ENCODE measurements around the gene SHTN1. TPM values are rescaled to one million over a fixed set of nuclear protein-coding genes. Genes with fewer than 3 reads are reported as not detected.

SHTN1 gene
- 3.9 and 7.1 TPM in 2 replicates for total RNA-seq (2014; rRNA removed; shearing (Covaris generic))
- polyA plus RNA-seq (2015; cell fraction: cytosol; rRNA removed) = 8.1 and 10.1 TPM in 2 replicates
- polyA plus RNA-seq (2015; cell fraction: nucleus; rRNA removed) = 28.5 and 30.5 TPM in 2 replicates

- DNase-seq (ENCODE audit: low read depth) = peak; percentile 67
These were observed at the start of gene SHTN1 for GRCh38 chr10:117005026-117005526. SHTN1 (minus strand) TSS chr10:117005187; CDS start chr10:117005079, 108 bp downstream.

GRCh38 chr10:117053482-117053881 lies 48.5 kb upstream of the SHTN1 start:
- no peak for DNase-seq (ENCODE audit: low read depth)

- no peak for DNase-seq (ENCODE audit: low read depth)
These were observed 43.0 kb upstream of the SHTN1 start for GRCh38 chr10:117047947-117048346.

- DNase-seq (ENCODE audit: low read depth) = no peak
These were observed 11.3 kb upstream of the SHTN1 start for GRCh38 chr10:117016266-117016665.

GRCh38 chr10:117014835-117015234 lies 9.8 kb upstream of the SHTN1 start:
- DNase-seq (ENCODE audit: low read depth) = no peak

- DNase-seq (ENCODE audit: low read depth) = peak; percentile 78
These were observed 2.1 kb upstream of the SHTN1 start for GRCh38 chr10:117007080-117007479.

GRCh38 chr10:117005527-117006055 lies 604 bp upstream of the SHTN1 start:
- no peak for DNase-seq (ENCODE audit: low read depth)

- DNase-seq (ENCODE audit: low read depth) = peak; percentile 75
These were observed 561 bp downstream of the SHTN1 start for GRCh38 chr10:117004227-117005025.

GRCh38 chr10:117003336-117003735 lies 1.7 kb downstream of the SHTN1 start:
- no peak for DNase-seq (ENCODE audit: low read depth)

GRCh38 chr10:117002206-117002605 lies 2.8 kb downstream of the SHTN1 start:
- no peak for DNase-seq (ENCODE audit: low read depth)

GRCh38 chr10:117001144-117001543 lies 3.8 kb downstream of the SHTN1 start:
- DNase-seq (ENCODE audit: low read depth) = no peak

- no peak for DNase-seq (ENCODE audit: low read depth)
These were observed 4.4 kb downstream of the SHTN1 start for GRCh38 chr10:117000580-117000979.

GRCh38 chr10:116998172-116998571 lies 6.8 kb downstream of the SHTN1 start:
- DNase-seq (ENCODE audit: low read depth) = no peak

GRCh38 chr10:116997015-116997414 lies 8.0 kb downstream of the SHTN1 start:
- DNase-seq (ENCODE audit: low read depth) = no peak

GRCh38 chr10:116995648-116996047 lies 9.3 kb downstream of the SHTN1 start:
- no peak for DNase-seq (ENCODE audit: low read depth)

GRCh38 chr10:116994113-116994890 lies 10.7 kb downstream of the SHTN1 start:
- no peak for DNase-seq (ENCODE audit: low read depth)

GRCh38 chr10:116993610-116994009 lies 11.4 kb downstream of the SHTN1 start:
- DNase-seq (ENCODE audit: low read depth) = no peak

GRCh38 chr10:116992183-116992582 lies 12.8 kb downstream of the SHTN1 start:
- no peak for DNase-seq (ENCODE audit: low read depth)

GRCh38 chr10:116990276-116990800 lies 14.6 kb downstream of the SHTN1 start:
- DNase-seq (ENCODE audit: low read depth) = no peak

- DNase-seq (ENCODE audit: low read depth) = no peak
These were observed 15.5 kb downstream of the SHTN1 start for GRCh38 chr10:116989439-116989838.

GRCh38 chr10:116988311-116988710 lies 16.7 kb downstream of the SHTN1 start:
- DNase-seq (ENCODE audit: low read depth) = no peak

- DNase-seq (ENCODE audit: low read depth) = peak; percentile 30
These were observed 19.4 kb downstream of the SHTN1 start for GRCh38 chr10:116985611-116986010.
